K562 (cell line): ENCODE data around the gene LTBP4. TPM values are rescaled to one million over a fixed set of nuclear protein-coding genes. Genes with fewer than 3 reads are reported as not detected.

Experiments used
- ARNT ChIP-seq, 2 experiments: fragments of 450-650 bp; IDR thresholded peaks; 2 replicates each; pipeline ENCODE4 v1.6.1; 2016; ENCODE audit warnings: mild to moderate bottlenecking in 1 of 2
- CCNT2 ChIP-seq: IDR thresholded peaks from 2 replicates; pipeline ENCODE4 v1.6.1; 2011; ENCODE audit warnings: borderline replicate concordance, low read depth, mild to moderate bottlenecking, moderate library complexity, mixed read lengths, low read length; ENCODE audit not compliant: insufficient read length; ENCODE audit errors: extremely low read depth
- DMBX1 ChIP-seq: fragments of 250-450 bp; sonication (Bioruptor Pico); IDR thresholded peaks from 2 replicates; pipeline ENCODE4 v1.8.0; 2022; ENCODE audit warnings: inconsistent platforms, mild to moderate bottlenecking, moderate library complexity, borderline replicate concordance
- GATA2 ChIP-seq: sonication (generic); formaldehyde crosslinking; IDR thresholded peaks from 2 replicates; pipeline ENCODE4 v1.4.0; 2020; ENCODE audit warnings: mild to moderate bottlenecking, missing genetic modification reagents
- HDAC2 ChIP-seq: fragments of 450-650 bp; IDR thresholded peaks from 2 replicates; pipeline ENCODE4 v1.6.1; 2016; ENCODE audit warnings: mild to moderate bottlenecking
- HOMEZ ChIP-seq: fragments of 250-450 bp; sonication (Bioruptor Pico); IDR thresholded peaks from 2 replicates; pipeline ENCODE4 v1.4.0; 2020; ENCODE audit warnings: mild to moderate bottlenecking, moderate library complexity
- KDM5B ChIP-seq: fragments of 200-600 bp; sonication (generic); IDR thresholded peaks from 2 replicates; pipeline ENCODE4 v1.6.1; 2012; ENCODE audit warnings: low read depth, mild to moderate bottlenecking, moderate library complexity, low read length, control low read depth, inconsistent platforms; ENCODE audit not compliant: insufficient replicate concordance
- MTA2 ChIP-seq: fragments of 450-650 bp; IDR thresholded peaks from 2 replicates; pipeline ENCODE4 v1.6.1; 2016; ENCODE audit warnings: low read depth
- NFIX ChIP-seq: fragments of 250-450 bp; sonication (Bioruptor Pico); IDR thresholded peaks from 2 replicates; pipeline ENCODE4 v1.4.0; 2020; ENCODE audit warnings: low read depth, mild to moderate bottlenecking, moderate library complexity
- RBM34 ChIP-seq: fragments of 200-400 bp; formaldehyde crosslinking; IDR thresholded peaks from 2 replicates; pipeline ENCODE4 v1.6.1; 2018; ENCODE audit warnings: low read length, borderline replicate concordance; ENCODE audit not compliant: insufficient read depth
- RBM39 ChIP-seq: fragments of 200-400 bp; formaldehyde crosslinking; optimal IDR thresholded peaks from 2 replicates; pipeline ENCODE3; 2018; ENCODE audit warnings: low read depth, low read length
- SMAD3 ChIP-seq: fragments of 450-650 bp; formaldehyde crosslinking; conservative IDR thresholded peaks from 2 replicates; pipeline ENCODE4 v1.4.0; 2020; ENCODE audit warnings: mild to moderate bottlenecking
- SMARCA5 ChIP-seq: fragments of 450-650 bp; IDR thresholded peaks from 2 replicates; pipeline ENCODE4 v1.6.1; 2016
- ZNF143 ChIP-seq: sonication (generic); formaldehyde crosslinking; IDR thresholded peaks from 2 replicates; pipeline ENCODE4 v1.9.0; 2022; ENCODE audit warnings: mild to moderate bottlenecking, missing genetic modification reagents
- polyA plus RNA-seq, 8 experiments: library from polyadenylated mRNA; depleted of rRNA in 4 of 8; stranded (reverse) in 5 of 8; unstranded in 3 of 8; fragments of >200 nt; fragmentation: Nextera tagmentation in 2 of 8; fragmentation: Illumina TruSeq in 1 of 8; extraction: Ambion mirVana in 2 of 8; extraction: Trizol in 1 of 8; gene quantifications; 2 replicates each; pipeline versions ENCODE4 v1.2.1 to v1.2.3, GENCODE V29; 2011 to 2014; ENCODE audit warnings: inconsistent platforms in 1 of 8, missing spikeins in 1 of 8
- total RNA-seq, 7 experiments: library from RNA; depleted of rRNA in 6 of 7; stranded (reverse); fragments of >200 nt in 6 of 7; fragmentation: Illumina TruSeq in 2 of 7; extraction: Trizol in 2 of 7; gene quantifications; 2 replicates each; pipeline versions ENCODE4 v1.2.1 to v1.2.3, GENCODE V29; 2011 to 2021; ENCODE audit warnings: low replicate concordance in 1 of 7
- TF ChIP-seq, protein P1 (sequence below), 2 experiments: fragments of 450-650 bp; conservative IDR thresholded peaks; 2 replicates each; pipeline ENCODE4 v1.6.1; 2017; ENCODE audit warnings: mild to moderate bottlenecking in 2 of 2, moderate library complexity in 2 of 2
- TF ChIP-seq, protein P2 (sequence below): fragments of 450-650 bp; IDR thresholded peaks from 2 replicates; pipeline ENCODE4 v1.6.1; 2016; ENCODE audit warnings: antibody characterized with exemption
- TF ChIP-seq, protein P3 (sequence below): fragments of 250-450 bp; sonication (Bioruptor Pico); IDR thresholded peaks from 2 replicates; pipeline ENCODE4 v1.8.0; 2022; ENCODE audit warnings: inconsistent platforms

The LTBP4 gene
- total and polyA plus RNA-seq, 9 of the 15 experiments (the other 6 are each of a cell fraction or from before 2014, with no cell fraction given) = 0.35 to 160 (median 31.6) TPM

GRCh38 chr19:40601134-40601974 lies at the start of gene LTBP4 (continued):
- TF ChIP-seq ARNT (IDR thresholded peaks at IDR 0.05) = no peak
- TF ChIP-seq CCNT2 = peak; percentile 80
- TF ChIP-seq RBM39 = no peak
- TF ChIP-seq HOMEZ (CRISPR knock-in tag) = no peak
- TF ChIP-seq SMAD3 = no peak
- TF ChIP-seq DMBX1 = no peak
- TF ChIP-seq, protein P1, sequence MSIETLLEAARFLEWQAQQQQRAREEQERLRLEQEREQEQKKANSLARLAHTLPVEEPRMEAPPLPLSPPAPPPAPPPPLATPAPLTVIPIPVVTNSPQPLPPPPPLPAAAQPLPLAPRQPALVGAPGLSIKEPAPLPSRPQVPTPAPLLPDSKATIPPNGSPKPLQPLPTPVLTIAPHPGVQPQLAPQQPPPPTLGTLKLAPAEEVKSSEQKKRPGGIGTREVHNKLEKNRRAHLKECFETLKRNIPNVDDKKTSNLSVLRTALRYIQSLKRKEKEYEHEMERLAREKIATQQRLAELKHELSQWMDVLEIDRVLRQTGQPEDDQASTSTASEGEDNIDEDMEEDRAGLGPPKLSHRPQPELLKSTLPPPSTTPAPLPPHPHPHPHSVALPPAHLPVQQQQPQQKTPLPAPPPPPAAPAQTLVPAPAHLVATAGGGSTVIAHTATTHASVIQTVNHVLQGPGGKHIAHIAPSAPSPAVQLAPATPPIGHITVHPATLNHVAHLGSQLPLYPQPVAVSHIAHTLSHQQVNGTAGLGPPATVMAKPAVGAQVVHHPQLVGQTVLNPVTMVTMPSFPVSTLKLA (conservative IDR thresholded peaks at IDR 0.05) = 0 out of 4 replicates have a peak, but pooled peaks of 1 of the 2 experiments have one; percentile 1
- no peak for TF ChIP-seq SMARCA5
- no peak for TF ChIP-seq RBM34
- TF ChIP-seq, protein P2, sequence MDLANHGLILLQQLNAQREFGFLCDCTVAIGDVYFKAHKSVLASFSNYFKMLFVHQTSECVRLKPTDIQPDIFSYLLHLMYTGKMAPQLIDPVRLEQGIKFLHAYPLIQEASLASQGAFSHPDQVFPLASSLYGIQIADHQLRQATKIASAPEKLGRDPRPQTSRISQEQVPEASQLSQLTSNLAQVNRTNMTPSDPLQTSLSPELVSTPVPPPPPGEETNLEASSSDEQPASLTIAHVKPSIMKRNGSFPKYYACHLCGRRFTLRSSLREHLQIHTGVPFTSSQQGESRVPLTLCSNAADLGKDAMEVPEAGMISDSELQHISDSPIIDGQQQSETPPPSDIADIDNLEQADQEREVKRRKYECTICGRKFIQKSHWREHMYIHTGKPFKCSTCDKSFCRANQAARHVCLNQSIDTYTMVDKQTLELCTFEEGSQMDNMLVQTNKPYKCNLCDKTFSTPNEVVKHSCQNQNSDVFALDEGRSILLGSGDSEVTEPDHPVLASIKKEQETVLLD = no peak
- no peak for TF ChIP-seq GATA2 (CRISPR knock-in tag)
- TF ChIP-seq, protein P3, sequence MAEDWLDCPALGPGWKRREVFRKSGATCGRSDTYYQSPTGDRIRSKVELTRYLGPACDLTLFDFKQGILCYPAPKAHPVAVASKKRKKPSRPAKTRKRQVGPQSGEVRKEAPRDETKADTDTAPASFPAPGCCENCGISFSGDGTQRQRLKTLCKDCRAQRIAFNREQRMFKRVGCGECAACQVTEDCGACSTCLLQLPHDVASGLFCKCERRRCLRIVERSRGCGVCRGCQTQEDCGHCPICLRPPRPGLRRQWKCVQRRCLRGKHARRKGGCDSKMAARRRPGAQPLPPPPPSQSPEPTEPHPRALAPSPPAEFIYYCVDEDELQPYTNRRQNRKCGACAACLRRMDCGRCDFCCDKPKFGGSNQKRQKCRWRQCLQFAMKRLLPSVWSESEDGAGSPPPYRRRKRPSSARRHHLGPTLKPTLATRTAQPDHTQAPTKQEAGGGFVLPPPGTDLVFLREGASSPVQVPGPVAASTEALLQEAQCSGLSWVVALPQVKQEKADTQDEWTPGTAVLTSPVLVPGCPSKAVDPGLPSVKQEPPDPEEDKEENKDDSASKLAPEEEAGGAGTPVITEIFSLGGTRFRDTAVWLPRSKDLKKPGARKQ (CRISPR knock-in tag) = no peak
- no peak for TF ChIP-seq ZNF143 (CRISPR knock-in tag)
- TF ChIP-seq NFIX (CRISPR knock-in tag) = no peak
- TF ChIP-seq MTA2 = no peak
- TF ChIP-seq KDM5B = peak; percentile 49
- no peak for TF ChIP-seq HDAC2
